Activated naive CD4-positive, alpha-beta T cell treated with anti-CD3 and anti-CD28 coated beads for 36 hours (primary cell): Measurements from ENCODE around the gene ZNF138. TPM values are rescaled to one million over a fixed set of nuclear protein-coding genes. Genes with fewer than 3 reads are reported as not detected.
"Not testable (repeated sequence)": the region's sequence is repeated elsewhere in the genome, so short reads cannot be mapped to it uniquely, and the experiment has no call there.

Source experiments
- CTCF ChIA-PET: fragments of 350-600 bp; sonication (Branson Sonifier 250); formaldehyde crosslinking; loops from one replicate; lab custom pipeline; 2021; ENCODE audit warnings: antibody characterized with exemption; lab: Charles Lee
- DNase-seq: peaks from one replicate; pipeline ENCODE4 v3.0.0-alpha.2; 2020
- H3K27ac Mint-ChIP-seq: one replicate; pipeline ENCODE4 v1.8.0; 2021; ENCODE audit warnings: mild to moderate bottlenecking, mixed read lengths
- H3K27me3 Mint-ChIP-seq: one replicate; pipeline ENCODE4 v1.8.0; 2021; ENCODE audit warnings: low read depth, mixed read lengths
- H3K36me3 Mint-ChIP-seq: one replicate; pipeline ENCODE4 v1.8.0; 2021; ENCODE audit warnings: low read depth, mixed read lengths
- H3K4me1 Mint-ChIP-seq: one replicate; pipeline ENCODE4 v1.8.0; 2021; ENCODE audit warnings: low read depth, mixed read lengths
- H3K4me3 Mint-ChIP-seq: one replicate; pipeline ENCODE4 v1.8.0; 2021; ENCODE audit warnings: mild to moderate bottlenecking, moderate library complexity, mixed read lengths
- H3K9me3 Mint-ChIP-seq: one replicate; pipeline ENCODE4 v1.8.0; 2021; ENCODE audit warnings: mixed read lengths
- intact Hi-C: fragments of 100-400 bp; cut with micrococcal nuclease; formaldehyde crosslinking; loops from one replicate; pipeline ENCODE4 v1.15.1; 2023
- total RNA-seq, 2 experiments: library from RNA; stranded (reverse); gene quantifications; one replicate each; pipeline ENCODE4 v1.2.3, GENCODE V29; 2021

ZNF138 gene
- 10 to 100 TPM; 10.6 to 10.7 TPM for total RNA-seq

GRCh38 chr7:64794171-64794844 lies at the start of gene ZNF138:
Gene ZNF138 (plus strand): TSS chr7:64794428. CDS start chr7:64794569, 141 bp downstream.
- Mint-ChIP-seq H3K9me3 (no peaks in the 10 kb centered on the region), H3K36me3 (peaks cover 20% of the 10 kb centered on the region), H3K4me1 (peaks cover 26% of the 10 kb centered on the region), H3K4me3 (peak within 1 kb of the TSS; percentile 97), H3K27me3 (no peaks in the 10 kb centered on the region), H3K27ac (peak within 1 kb of the TSS; percentile 95)
- CTCF ChIA-PET: interaction anchor here (0.6 kb wide), 1 partner anchor 928 kb away, joined by 5 read pairs; no protein-coding TSS in a partner anchor
- peak; percentile 98 for DNase-seq
- intact Hi-C loops: loop anchor here (1.0 to 5.0 kb wide), 9 partner anchors 93 to 1698 kb away; partner anchors contain the start of genes ERV3-1, ZNF107, ZNF273 and ZNF680

- Mint-ChIP-seq H3K27ac (no peak overlapping the region), H3K4me3 (no peak overlapping the region), H3K9me3 (peaks cover 17% of the 10 kb centered on the region), H3K4me1 (no peaks in the 10 kb centered on the region), H3K27me3 (no peaks in the 10 kb centered on the region), H3K36me3 (no peaks in the 10 kb centered on the region)
- no peak for DNase-seq
- CTCF ChIA-PET: no interaction called here
- intact Hi-C loops: no loop called here
Observed at GRCh38 chr7:64744680-64745079, 49.5 kb upstream of the ZNF138 start.

- Mint-ChIP-seq H3K27ac (no peak overlapping the region), H3K4me1 (no peaks in the 10 kb centered on the region), H3K36me3 (no peaks in the 10 kb centered on the region), H3K27me3 (no peaks in the 10 kb centered on the region), H3K9me3 (peaks cover 14% of the 10 kb centered on the region), H3K4me3 (no peak overlapping the region)
- DNase-seq: no peak
- intact Hi-C loops: no loop called here
- CTCF ChIA-PET: no interaction called here
Observed at GRCh38 chr7:64747802-64748201, 46.4 kb upstream of the ZNF138 start.

GRCh38 chr7:64753032-64753431 lies 41.2 kb upstream of the ZNF138 start:
- intact Hi-C loops: no loop called here
- Mint-ChIP-seq H3K27me3 (no peaks in the 10 kb centered on the region), H3K4me1 (no peaks in the 10 kb centered on the region), H3K27ac (no peak overlapping the region), H3K36me3 (no peaks in the 10 kb centered on the region), H3K4me3 (no peak overlapping the region), H3K9me3 (peaks cover 4% of the 10 kb centered on the region)
- CTCF ChIA-PET: interaction anchor here (0.5 kb wide), 1 partner anchor 943 kb away, joined by 3 read pairs; no protein-coding TSS in a partner anchor
- no peak for DNase-seq

GRCh38 chr7:64755865-64756264 lies 38.4 kb upstream of the ZNF138 start:
- Mint-ChIP-seq H3K9me3 (no peaks in the 10 kb centered on the region), H3K27me3 (no peaks in the 10 kb centered on the region), H3K4me3 (no peak overlapping the region), H3K4me1 (no peaks in the 10 kb centered on the region), H3K27ac (no peak overlapping the region), H3K36me3 (no peaks in the 10 kb centered on the region)
- CTCF ChIA-PET: no interaction called here
- DNase-seq: no peak
- intact Hi-C loops: no loop called here

GRCh38 chr7:64758151-64758550 lies 36.1 kb upstream of the ZNF138 start:
- Mint-ChIP-seq H3K27me3 (peaks cover 2% of the 10 kb centered on the region), H3K4me3 (no peak overlapping the region), H3K27ac (no peak overlapping the region), H3K9me3 (no peaks in the 10 kb centered on the region), H3K36me3 (no peaks in the 10 kb centered on the region), H3K4me1 (no peaks in the 10 kb centered on the region)
- intact Hi-C loops: no loop called here
- DNase-seq: no peak
- CTCF ChIA-PET: interaction anchor here (0.6 kb wide), 1 partner anchor 30 kb away, joined by 3 read pairs; no protein-coding TSS in a partner anchor

GRCh38 chr7:64768824-64769223 lies 25.4 kb upstream of the ZNF138 start:
- no peak overlapping the region for H3K27ac Mint-ChIP-seq
- intact Hi-C loops: no loop called here
- H3K9me3 Mint-ChIP-seq: no peaks in the 10 kb centered on the region
- CTCF ChIA-PET: no interaction called here
- H3K4me3 Mint-ChIP-seq: no peak overlapping the region
- peaks cover 2% of the 10 kb centered on the region for H3K27me3 Mint-ChIP-seq
- H3K4me1 Mint-ChIP-seq: no peaks in the 10 kb centered on the region
- no peak for DNase-seq
- no peaks in the 10 kb centered on the region for H3K36me3 Mint-ChIP-seq

- CTCF ChIA-PET: no interaction called here
- Mint-ChIP-seq H3K27me3 (no peaks in the 10 kb centered on the region), H3K36me3 (peaks cover 2% of the 10 kb centered on the region), H3K27ac (no peak overlapping the region), H3K4me3 (no peak overlapping the region), H3K9me3 (no peaks in the 10 kb centered on the region), H3K4me1 (no peaks in the 10 kb centered on the region)
- intact Hi-C loops: no loop called here
- no peak for DNase-seq
Observed at GRCh38 chr7:64774204-64774842, 19.9 kb upstream of the ZNF138 start.

GRCh38 chr7:64775289-64775688 lies 18.9 kb upstream of the ZNF138 start:
- Mint-ChIP-seq H3K36me3 (peaks cover 2% of the 10 kb centered on the region), H3K27me3 (no peaks in the 10 kb centered on the region)
- no peak for DNase-seq

GRCh38 chr7:64784842-64785241 lies 9.4 kb upstream of the ZNF138 start:
- intact Hi-C loops, H3K36me3 Mint-ChIP-seq, DNase-seq, H3K4me3 Mint-ChIP-seq, H3K4me1 Mint-ChIP-seq, H3K27me3 Mint-ChIP-seq, H3K27ac Mint-ChIP-seq, H3K9me3 Mint-ChIP-seq, CTCF ChIA-PET: not testable (repeated sequence)

More at GRCh38 chr7:64775289-64775688, 18.9 kb upstream of the ZNF138 start:
- CTCF ChIA-PET: no interaction called here
- Mint-ChIP-seq H3K27ac (no peak overlapping the region), H3K4me1 (no peaks in the 10 kb centered on the region), H3K9me3 (no peaks in the 10 kb centered on the region), H3K4me3 (no peak overlapping the region)
- intact Hi-C loops: no loop called here

- Mint-ChIP-seq H3K9me3 (no peaks in the 10 kb centered on the region), H3K27ac (no peak overlapping the region), H3K36me3 (peaks cover 1% of the 10 kb centered on the region), H3K4me1 (peaks cover 2% of the 10 kb centered on the region), H3K27me3 (peaks cover 2% of the 10 kb centered on the region), H3K4me3 (no peak overlapping the region)
- CTCF ChIA-PET: no interaction called here
- no peak for DNase-seq
- intact Hi-C loops: no loop called here
Observed at GRCh38 chr7:64787295-64787694, 6.9 kb upstream of the ZNF138 start.

- CTCF ChIA-PET, H3K4me3 Mint-ChIP-seq, intact Hi-C loops, H3K4me1 Mint-ChIP-seq, H3K9me3 Mint-ChIP-seq, H3K27ac Mint-ChIP-seq, H3K36me3 Mint-ChIP-seq, DNase-seq, H3K27me3 Mint-ChIP-seq: not testable (repeated sequence)
Observed at GRCh38 chr7:64789241-64789640, 5.0 kb upstream of the ZNF138 start.
